ENCODE data around the gene L1CAM.
A peak's percentile ranks its signal among the peaks of the same experiment; 100 is the strongest.

The L1CAM gene

DNA sequence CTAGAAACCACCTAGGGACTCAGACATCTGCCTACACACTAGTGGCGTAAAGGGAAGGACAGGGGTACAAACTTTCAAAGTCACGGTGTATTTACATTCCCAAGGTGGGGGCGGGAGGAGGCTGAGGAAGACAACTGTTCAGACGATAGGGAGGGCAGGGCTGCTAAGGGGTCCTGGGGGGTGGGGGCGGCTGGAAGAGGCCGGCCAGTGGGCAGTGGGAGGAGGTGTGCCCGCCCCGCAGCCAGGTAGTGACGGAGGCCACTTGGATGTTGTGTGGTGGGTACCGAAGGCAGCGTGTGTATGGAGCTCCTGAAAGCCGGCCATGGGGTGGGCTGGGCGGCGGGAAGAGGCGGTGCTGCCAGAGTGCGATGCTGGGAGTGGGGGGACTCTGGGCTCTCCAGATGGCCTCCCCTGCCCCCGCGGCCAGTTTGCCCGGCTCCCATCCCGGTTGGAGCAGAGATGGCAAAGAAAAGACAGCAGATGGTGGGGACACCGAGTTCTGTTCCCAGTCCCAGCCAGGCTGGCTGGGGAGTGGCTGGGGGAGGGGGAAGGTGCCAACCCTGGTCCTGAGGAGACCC, 24.2 kb downstream of the L1CAM start:
- no peak for DNase-seq

DNA sequence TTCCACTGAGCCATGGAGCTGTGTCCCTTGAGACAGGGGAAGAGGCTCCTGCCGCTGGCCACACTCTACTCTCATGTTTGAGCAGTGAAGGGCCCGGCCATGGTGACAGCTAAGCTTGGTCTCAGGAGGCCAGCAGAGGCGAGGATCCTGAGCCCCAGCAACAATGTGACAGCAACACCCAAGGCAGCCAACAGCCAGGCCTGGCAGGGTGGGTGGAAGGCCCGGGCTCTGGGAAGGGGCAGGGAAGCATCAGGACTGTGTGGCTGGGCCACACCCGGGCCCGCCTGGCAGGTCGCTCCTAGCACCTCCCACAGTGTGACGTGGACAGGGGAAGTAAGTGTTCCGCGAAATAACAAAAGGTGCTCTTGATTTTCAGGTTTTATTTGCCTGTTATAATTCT, 24.8 kb downstream of the L1CAM start:
- no peak for DNase-seq

DNA sequence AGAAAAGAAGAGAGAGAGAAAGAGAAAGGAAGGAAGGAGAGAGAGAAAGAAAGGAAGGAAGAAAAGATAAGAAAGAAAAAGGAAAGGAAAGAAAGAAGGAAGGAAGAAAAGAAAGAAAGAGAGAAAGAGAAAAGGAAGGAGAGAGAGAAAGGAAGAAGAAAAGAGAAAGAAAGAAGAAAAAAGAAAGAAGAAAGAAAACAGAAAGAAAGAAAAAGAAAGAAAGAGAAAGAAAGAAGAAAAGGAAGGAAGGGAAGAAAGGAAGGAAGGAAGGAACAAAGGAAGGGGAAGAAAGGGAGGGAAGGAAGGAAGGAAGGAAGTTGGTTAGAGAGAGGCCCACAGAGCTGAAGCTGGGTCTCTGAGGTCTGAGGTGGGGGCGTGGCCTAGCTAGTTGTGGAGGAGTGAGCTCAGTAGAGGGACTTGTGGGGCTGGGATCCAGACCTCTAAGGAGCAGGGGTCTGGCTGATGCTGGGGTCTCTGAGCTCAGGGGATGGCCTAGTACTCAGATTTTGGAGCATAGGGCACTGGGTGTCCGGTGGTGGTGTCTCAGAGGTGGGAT, 28.5 kb downstream of the L1CAM start:
- no peak for DNase-seq

DNA sequence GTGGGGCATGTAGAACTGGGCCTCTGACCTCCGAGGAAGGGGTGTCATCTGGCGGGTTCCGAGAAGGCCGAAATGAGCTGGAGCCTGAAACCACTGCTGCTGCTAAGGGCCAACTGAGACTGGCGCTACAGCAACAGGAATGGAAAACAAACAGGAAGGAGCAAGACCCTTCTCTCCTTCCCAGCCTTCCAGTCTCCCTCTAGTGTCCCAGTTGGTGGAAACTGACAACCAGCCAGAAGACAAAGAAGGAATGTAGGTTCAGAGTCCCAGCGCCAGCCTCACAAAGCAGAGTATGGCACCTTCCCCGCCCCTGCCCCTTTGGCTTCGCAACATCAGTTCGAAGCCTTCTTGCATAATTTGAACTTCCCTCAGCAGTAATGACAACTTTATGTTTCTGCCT, 31.3 kb downstream of the L1CAM start:
- no peak for DNase-seq

DNA sequence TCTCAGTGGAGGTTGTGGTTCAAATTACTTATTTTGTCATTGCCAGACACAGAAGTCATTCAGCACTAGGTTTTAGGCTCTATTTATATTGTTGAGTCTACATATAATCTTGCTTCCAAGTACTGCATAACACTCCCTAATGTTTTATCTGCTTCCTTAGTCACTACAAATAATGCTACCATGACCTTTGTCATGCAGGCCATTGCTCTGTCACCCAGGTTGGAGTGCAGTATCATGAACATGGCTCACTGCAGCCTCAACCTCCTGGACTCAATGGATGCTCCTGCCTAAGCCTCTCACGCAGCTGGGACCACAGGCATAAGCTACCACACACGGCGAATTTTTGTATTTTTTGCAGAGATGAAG, 32.1 kb downstream of the L1CAM start:
- no peak for DNase-seq

DNA sequence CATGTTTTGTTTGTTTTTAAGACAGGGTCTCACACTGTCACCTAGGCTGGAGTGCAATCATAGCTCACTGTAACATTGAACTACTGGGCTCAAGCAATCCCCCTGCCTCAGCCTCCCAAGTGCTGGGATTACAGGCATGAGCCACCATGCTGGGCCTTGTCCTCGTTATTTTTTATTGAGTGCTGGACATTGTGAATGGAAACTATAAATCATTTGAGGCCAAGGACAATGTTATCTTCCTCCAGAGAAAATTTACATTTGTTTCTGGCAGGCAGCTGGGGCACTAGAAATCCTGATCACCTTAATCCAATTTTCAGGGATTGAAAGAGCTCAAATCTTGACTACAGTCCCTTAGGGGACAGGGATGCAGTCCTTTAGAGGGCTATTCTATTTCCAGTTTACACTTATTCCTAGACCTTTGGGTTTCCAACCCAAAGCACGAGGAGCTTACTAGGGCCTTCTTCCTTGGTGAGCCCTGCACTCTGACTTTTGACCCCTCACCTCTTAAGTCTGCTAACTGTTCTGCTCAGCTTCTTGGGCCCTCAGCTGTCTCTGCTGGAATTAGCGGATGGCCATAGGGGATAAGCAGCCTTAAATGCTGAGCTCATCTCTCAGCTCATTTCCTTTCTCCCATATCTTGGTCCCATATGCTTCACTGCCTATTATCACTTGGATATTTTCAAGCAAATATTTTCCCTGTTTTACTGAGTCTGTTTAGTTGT, 32.6 kb downstream of the L1CAM start:
- no peak for DNase-seq

DNA sequence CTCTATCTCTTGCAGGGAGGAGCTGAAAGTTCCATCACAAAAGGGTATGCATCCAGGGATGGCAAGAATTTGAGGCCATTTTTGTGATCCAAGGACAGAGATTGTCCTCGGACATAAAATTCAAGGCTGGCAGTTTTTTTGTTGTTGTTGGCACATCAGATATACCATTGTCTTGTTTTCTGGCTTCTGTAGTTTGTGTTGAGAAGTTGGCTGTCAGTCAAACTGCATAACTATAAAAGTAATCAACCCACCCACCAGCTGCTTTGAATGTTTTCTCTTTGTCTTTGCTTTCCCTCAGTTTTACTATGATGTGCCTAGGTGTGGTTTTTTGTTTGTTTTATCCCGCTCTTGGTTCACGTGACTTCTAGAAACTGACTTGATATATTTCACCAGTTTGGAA, 34.0 kb downstream of the L1CAM start:
- DNase-seq: no peak

DNA sequence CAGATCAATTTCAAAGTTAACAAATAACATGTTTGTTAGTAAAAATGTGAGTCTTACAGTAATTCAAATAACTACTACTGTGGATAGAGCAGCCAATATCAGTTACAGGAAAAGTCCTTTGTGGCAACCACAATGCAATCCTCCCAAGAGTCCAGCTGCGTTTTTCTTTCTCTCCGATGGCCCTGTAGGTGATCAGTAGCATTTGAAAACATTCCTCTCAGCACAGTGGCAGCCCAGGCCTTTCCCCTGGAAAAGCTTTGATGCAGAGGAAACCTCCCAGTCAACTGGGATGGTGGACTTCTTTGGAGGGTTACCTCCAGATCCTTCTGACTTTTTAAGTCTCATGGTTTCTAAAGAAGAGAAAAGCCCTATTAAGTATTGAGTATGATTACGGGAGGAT, 37.6 kb downstream of the L1CAM start:
- DNase-seq: peak in 1 of 2 experiments; percentile 13

DNA sequence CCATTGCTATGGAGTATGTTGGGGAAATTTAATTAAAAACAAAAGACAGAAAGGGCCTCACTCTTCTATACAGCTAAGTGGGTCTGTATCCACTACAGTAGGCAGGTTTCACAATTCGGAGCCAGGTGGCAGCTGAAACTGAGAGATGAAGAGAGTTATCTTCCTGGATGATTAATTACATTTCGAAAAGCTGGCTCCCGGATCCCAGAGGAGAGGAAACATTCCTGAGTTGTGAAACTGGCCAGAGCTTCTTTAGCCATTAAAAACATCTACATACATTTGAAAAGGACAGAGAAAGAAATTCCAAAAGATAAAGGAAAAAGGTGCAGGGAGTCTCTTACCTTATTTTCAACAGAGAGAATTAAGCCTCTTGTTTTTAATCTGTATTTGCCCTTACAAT, 40.1 kb downstream of the L1CAM start:
- DNase-seq: no peak

DNA sequence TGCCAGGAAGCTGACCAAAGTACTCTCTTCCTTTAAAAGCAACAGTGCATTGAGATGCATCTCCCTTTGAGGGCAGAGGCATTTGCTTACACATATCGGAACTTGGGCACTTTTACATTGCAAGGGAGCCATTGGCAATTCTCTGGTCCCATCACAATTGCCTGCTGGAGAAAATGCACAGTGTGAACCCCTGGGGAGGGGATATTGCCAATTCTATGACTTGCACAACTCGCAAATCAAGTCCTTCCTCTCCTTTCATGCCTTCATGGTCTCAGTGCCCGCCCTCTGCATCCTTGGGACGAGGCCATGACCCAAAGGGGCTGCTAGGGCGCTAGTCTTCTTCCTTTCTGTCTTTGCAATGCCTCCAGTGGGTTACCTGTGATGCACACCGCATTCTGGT, 40.8 kb downstream of the L1CAM start:
- DNase-seq: no peak

DNA sequence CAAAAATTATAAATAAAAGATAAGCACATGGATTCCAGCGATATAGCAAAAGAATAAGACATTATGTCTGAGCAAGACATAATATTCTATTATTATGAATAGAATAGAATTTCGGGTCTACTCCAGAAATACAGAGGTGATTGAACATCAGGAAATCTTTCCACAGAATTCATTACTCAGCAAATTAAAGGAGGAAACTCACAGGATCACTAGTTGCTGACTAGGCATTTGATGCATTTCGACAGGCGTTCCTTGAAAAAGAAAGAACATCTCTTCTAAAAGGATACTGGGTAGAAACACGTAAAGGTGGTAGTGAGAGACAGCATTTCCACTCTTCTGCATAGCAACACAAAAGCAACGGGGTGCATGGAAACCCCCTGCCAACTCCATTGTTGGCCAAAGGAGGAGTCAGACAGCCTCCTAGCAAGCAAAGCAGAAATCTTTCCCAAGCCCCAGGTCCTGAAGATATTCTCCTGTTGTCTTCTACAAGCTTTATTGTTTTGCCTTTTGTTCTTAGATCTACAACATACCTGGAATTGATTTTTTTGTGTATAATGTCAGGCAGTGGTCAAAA, 41.4 kb downstream of the L1CAM start:
- DNase-seq: no peak

DNA sequence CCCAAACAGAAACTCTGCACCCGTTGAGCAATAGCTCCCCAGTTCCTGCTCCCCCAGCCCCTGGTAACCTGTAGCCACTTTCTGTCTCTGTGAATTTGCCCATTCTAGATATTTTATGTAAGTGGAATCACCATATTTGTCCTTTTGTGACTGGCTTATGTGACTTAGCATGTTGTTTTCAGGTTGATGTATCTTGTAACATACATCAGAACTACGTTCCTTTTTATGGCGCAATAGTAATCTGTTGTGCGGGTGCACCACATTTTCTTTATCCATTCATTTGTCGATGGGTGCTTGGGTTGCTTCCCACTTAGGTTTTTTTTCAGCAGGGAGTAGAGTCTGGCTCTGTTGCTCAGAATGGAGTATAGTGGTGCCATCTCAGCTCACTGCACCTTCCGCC, 49.1 kb downstream of the L1CAM start:
- DNase-seq: no peak

DNA sequence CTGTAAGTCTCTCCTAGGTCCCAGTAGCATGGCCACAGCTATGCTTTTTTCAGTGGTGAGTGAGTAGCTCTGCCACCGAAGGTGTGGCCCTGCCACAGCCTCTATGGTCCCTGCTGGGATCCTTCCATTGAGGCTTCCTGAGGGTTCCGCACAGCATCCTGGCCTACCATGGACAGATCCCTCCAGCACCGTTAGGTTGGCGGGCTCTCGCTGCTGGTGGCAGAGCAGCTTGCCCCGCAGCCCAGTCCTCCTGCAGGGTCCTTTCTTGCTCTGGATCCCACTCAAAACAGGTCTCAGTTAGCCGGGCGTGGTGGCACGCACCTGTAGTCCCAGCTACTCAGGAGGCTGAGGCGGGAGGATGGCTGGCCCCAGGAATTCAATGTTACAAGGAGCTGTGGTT, 53.2 kb downstream of the L1CAM start:
- DNase-seq: no peak

DNA sequence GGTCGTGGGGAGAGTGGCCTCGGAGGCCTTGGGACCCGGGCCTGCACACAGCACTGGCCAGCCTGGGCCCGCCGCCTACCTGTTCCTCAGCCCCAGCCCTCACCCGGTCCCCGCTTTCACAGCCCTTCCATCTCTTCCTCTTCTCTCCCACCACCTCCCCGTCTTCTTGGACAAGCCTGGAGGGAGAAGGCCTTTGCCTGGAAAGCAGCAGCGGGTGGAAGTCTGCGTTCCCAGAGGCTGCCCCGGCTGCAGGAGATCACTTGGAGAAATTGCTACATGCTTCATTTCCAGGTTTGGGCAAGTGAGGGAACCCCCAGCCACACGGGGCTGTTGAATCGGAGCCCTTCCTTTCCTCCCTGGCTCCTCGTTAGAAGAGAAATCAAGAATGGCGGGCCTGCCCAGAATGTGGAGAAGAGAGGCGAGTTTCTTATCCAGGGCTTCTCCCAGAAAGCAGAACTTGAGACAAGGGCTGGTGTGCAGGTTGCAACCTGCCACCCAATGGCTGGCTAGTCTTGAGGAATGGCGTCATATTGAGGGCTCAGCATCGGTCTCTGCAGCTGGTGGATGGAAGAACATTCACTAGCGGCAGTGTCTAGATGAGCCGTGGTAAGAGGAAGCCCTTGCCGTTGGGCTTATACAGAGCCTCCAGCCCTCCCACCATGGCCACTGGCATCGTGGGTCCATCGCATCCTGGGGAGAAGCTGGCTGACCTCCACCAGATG, 54.4 kb downstream of the L1CAM start:
- DNase-seq: no peak

DNA sequence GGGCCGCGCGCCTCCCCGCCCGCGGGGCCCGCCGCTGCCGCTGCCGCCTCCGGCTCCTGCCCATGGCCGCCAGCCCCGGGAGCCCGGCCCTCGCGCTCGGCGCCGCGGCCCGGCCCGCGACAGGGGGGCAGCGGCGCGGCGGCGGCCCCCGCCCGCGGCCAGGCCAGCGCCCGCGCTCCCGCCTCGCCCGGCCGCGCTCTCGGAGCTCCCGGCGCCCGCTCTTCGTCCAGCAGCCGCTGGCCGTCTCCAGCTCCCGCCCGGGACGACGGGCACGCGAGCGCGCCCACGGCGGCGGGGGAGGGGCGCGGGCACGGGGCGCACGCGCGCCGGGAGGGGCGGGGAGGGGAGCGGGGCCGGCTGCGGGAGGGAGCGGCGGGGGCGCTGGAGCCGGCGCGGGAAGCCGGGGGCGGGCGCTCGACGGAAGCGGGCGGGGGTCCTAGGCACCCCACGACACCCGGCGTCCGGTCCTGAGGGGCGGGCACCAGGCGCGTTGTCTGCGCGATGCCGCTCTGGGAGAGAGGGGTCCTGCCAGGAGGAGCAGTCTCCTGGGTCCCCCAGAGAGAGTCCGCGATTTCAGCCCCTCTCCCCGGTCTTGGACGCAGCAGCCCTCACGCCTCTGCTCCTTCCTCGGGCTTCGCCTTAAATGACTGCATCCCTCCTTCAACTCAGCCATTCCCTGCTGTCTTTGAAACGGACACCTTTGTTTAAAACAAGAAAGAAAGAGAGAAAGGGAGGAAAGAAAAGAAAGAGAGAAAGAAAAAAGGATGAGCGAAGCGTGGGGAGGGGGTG, 55.1 kb downstream of the L1CAM start:
- peak in 1 of 2 experiments; percentile 35 for DNase-seq

DNA sequence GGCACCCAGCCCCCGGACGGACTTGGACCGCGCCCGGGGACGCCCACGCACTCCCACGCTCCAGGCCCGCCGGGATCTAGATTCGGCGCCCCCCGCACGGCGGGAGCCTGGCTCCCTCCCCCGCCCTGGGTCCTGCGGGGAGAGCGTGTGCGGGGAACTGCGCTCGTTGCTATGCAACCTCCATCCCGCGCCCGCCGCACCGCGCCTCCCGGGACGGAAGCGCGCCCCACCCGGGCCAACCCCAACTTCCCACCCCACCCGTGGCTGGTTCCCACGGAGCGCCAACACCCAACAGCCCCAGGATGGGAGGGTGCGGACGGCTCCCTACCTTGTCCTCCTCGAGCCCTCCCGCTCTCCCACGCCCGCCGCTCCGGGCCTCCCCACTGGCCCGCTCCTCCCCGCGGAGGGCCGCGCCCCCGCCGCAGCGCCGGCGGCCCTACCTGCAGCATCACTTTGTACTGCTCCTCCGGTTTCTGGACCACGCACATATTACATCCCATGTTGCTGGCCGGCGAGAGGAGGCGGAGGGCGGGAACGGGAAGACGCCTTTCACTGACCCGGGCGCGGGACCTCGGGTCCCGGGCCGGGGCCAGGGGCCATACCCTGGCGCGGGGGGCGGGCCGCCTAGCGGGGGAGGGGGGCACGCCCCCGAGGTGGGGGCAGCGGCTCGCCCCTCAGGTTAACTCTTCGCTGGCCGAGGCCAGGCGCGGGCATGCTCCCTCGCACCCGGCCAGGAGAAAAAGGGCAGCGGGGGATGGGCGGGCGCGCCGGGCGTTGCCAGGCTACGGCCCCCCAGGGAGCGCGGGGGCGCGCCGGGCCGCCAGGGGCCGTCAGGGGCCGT, 56.0 kb downstream of the L1CAM start, which contains the start of gene PDZD4:
TSS of gene PDZD4 (minus strand) at position 746 of the 841 bp plus-strand sequence. CDS start at position 500, 246 bp downstream.
- DNase-seq: peak in 1 of 2 experiments; percentile 34

DNA sequence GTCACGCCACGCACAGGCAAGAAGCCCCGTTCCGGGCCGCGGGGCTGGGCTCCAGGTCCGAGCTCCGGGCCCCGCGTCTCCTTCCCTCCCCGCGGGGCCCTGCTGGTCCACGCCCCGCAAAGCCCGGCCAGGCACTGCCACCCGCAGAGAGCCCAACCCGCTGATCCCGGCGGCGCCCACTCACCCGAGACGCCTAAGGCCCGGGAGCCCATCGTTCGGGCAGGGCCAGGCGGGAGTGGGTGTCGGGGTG, 56.5 kb downstream of the L1CAM start:
- no peak for DNase-seq

DNA sequence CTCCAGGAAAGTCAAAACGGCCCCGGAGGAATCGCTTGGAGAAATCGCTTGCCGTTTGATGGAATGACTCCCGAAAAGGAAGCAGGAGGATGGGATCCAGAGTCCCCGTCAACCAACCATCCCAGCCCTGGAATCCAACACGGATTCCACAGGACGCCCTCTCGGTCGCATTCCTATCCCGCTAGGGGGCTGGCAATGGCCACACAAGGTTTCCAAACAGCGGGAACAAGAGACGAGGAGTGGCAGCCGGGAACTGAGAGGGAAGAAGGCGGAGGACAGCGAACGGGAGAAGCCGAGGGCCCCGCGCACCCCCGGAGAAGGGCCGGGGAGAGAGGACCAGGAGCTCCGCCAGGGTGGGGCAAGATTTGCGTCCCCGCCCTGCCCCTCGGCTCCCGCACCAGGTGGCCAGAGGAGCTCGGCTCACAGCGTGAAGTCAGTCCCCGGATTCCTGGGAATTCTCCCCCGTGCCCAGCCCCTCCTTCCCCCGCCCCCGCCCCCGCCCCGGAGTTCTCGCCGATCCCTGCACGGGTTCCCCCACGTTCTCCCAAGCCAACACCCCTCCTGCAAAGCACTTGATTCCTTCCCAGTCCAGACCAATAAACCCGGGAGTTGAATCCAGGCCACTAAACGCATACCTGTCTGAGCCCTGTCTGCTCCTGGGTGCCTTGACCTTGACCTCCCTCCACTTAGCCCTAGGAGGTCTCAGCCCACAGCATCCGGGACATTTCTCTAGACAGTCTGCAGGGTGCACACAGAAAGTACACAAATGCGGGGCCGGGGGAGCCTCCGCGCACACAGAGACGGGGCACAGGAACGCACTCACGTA, 57.0 kb downstream of the L1CAM start:
- DNase-seq: no peak

DNA sequence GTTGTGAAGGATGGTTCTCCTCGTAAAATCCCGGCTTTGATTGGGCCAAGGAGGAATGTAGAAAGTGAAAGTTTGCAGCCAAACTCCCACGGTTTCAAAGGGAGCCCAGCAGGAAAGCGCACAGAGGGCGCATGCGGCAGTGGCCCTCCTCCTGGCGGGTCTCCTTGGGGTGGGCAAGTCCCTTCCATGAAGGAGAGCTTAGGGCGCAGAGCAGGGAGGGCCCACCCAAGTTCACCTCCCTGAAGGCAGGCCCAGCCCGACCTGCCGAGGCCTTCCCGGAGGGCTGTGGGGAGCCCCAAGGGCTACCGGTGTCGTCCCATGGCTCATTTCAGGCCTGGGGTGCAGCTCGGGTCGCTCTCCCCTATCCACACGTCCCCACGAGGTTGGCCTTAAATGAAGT, 57.7 kb downstream of the L1CAM start:
- DNase-seq: no peak

DNA sequence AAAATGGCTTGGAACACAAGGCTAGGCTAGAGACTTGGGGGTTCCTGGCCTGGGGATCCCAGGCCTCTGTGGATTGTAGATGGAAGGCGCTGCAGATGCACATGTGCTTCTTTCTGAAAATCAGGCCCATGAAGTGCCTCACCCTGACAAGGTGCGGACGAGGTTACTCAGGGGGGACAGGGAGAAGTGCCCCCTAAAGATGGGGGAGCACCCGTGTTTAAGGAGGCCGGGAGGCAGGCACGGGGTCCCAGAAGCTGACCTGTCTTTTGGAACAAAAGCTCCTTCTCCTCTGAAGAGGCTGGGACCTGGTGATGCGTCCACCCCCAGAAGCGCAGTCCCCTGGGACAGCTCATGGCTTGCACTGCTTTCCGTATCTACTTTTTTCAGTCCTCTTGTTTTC, 58.1 kb downstream of the L1CAM start:
- DNase-seq: no peak

DNA sequence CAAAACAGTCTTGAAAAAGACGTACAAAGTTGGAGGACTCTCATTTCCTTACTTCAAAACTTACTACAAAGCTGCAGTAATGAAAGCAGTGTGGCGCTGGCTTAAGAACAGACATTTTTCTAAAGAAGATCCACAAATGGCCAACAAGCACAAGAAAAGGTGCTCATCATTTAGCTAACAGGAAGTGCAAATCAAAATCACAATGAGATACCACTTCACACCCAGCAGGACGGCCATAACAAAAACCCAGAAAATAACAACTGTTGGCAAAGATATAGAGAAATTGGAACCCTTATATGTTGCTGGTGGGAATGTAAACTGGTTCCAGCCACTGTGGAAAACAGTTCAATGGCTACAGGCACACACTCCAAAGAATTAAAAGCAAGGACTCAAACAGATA, 59.0 kb downstream of the L1CAM start:
- DNase-seq: no peak
